SK-N-SH treated with all-trans-retinoic acid at 6 μM for 48 hours (cell line): ENCODE results near the gene PGPEP1.
"Not testable (repeated sequence)": the region's sequence is repeated elsewhere in the genome, so short reads cannot be mapped to it uniquely, and the experiment has no call there.

ENCODE experiments used
- ARNTL ChIP-seq: fragments of 450-650 bp; formaldehyde crosslinking; IDR thresholded peaks from 2 replicates; pipeline ENCODE4 v1.5.0; 2020; ENCODE audit warnings: low read depth, mild to moderate bottlenecking, moderate library complexity, borderline replicate concordance
- BACH2 ChIP-seq: fragments of 250-450 bp; sonication (Bioruptor Pico); IDR thresholded peaks from 2 replicates; pipeline ENCODE4 v1.9.0; 2021; ENCODE audit warnings: mild to moderate bottlenecking, borderline replicate concordance
- CREB5 ChIP-seq: fragments of 250-450 bp; sonication (Bioruptor Pico); IDR thresholded peaks from 2 replicates; pipeline ENCODE4 v1.5.1; 2020; ENCODE audit warnings: low read depth, mild to moderate bottlenecking, moderate library complexity
- CSRNP3 ChIP-seq: fragments of 250-450 bp; sonication (Bioruptor Pico); IDR thresholded peaks from 2 replicates; pipeline ENCODE4 v1.5.1; 2021; ENCODE audit warnings: mild to moderate bottlenecking, moderate library complexity
- PATZ1 ChIP-seq: fragments of 250-450 bp; sonication (Bioruptor Pico); IDR thresholded peaks from 2 replicates; pipeline ENCODE4 v1.8.0; 2020; ENCODE audit warnings: mild to moderate bottlenecking, moderate library complexity, borderline replicate concordance
- POU6F1 ChIP-seq: fragments of 250-450 bp; sonication (Bioruptor Pico); IDR thresholded peaks from 2 replicates; pipeline ENCODE4 v1.8.0; 2021; ENCODE audit warnings: low read depth, mild to moderate bottlenecking, moderate library complexity, borderline replicate concordance
- TCF4 ChIP-seq: fragments of 250-450 bp; sonication (Bioruptor Pico); IDR thresholded peaks from 2 replicates; pipeline ENCODE4 v1.8.0; 2021; ENCODE audit warnings: mild to moderate bottlenecking, moderate library complexity, borderline replicate concordance
- TOX ChIP-seq: fragments of 250-450 bp; sonication (Bioruptor Pico); IDR thresholded peaks from 2 replicates; pipeline ENCODE4 v1.8.0; 2021; ENCODE audit warnings: mild to moderate bottlenecking, moderate library complexity, borderline replicate concordance
- ZFP3 ChIP-seq: fragments of 250-450 bp; sonication (Bioruptor Pico); IDR thresholded peaks from 2 replicates; pipeline ENCODE4 v1.5.0; 2020; ENCODE audit warnings: mild to moderate bottlenecking, moderate library complexity
- ZFP30 ChIP-seq: fragments of 450-650 bp; formaldehyde crosslinking; IDR thresholded peaks from 2 replicates; pipeline ENCODE4 v1.5.0; 2022; ENCODE audit warnings: mild to moderate bottlenecking, moderate library complexity
- ZNF70 ChIP-seq: fragments of 450-650 bp; formaldehyde crosslinking; IDR thresholded peaks from 2 replicates; pipeline ENCODE4 v1.5.0; 2020; ENCODE audit warnings: mild to moderate bottlenecking, moderate library complexity
- ZNF8 ChIP-seq: fragments of 450-650 bp; formaldehyde crosslinking; IDR thresholded peaks from 2 replicates; pipeline ENCODE4 v1.5.0; 2020; ENCODE audit warnings: mild to moderate bottlenecking, moderate library complexity

- not testable (repeated sequence) for TF ChIP-seq ZFP30 (CRISPR knock-in tag); TOX (CRISPR knock-in tag); ZNF70; CREB5 (CRISPR knock-in tag); POU6F1; CSRNP3 (CRISPR knock-in tag); ZNF8 (CRISPR knock-in tag); BACH2; ZFP3 (CRISPR knock-in tag); ARNTL (CRISPR knock-in tag); TCF4; PATZ1 (CRISPR knock-in tag)
These were observed 14.3 kb downstream of the PGPEP1 start for GRCh38 chr19:18354743-18355142.
